Smooth muscle cell (in vitro differentiated cells): ENCODE measurements around the gene DGCR2. TPM values are rescaled to one million over a fixed set of nuclear protein-coding genes. Genes with fewer than 3 reads are reported as not detected.

ENCODE experiments used
- DNase-seq: peaks from one replicate; lab custom pipeline; 2025; ENCODE audit not compliant: unreplicated experiment; lab: John Stamatoyannopoulos, UW
- H2AFZ ChIP-seq: fragments of 200-600 bp; sonication (generic); 2 replicates; pipeline ENCODE4 v1.6.0; 2016; ENCODE audit warnings: antibody characterized with exemption, low read depth, mild to moderate bottlenecking
- H3F3A ChIP-seq: fragments of 200-600 bp; sonication (generic); 2 replicates; pipeline ENCODE4 v1.6.0; 2017; ENCODE audit warnings: antibody characterized with exemption, low read depth
- H3K27ac ChIP-seq: fragments of 200-600 bp; sonication (generic); 2 replicates; pipeline ENCODE4 v1.5.1; 2016; ENCODE audit warnings: low read depth, mild to moderate bottlenecking
- H3K27me3 ChIP-seq: fragments of 200-600 bp; sonication (generic); 2 replicates; pipeline ENCODE4 v1.6.1; 2016; ENCODE audit warnings: low read depth, mild to moderate bottlenecking
- H3K36me3 ChIP-seq: fragments of 200-600 bp; sonication (generic); 2 replicates; pipeline ENCODE4 v1.5.1; 2016; ENCODE audit warnings: low read depth
- H3K4me1 ChIP-seq: fragments of 200-600 bp; sonication (generic); 2 replicates; pipeline ENCODE4 v1.5.1; 2016; ENCODE audit warnings: low read depth
- H3K4me2 ChIP-seq: fragments of 200-600 bp; sonication (generic); 2 replicates; pipeline ENCODE4 v1.6.0; 2016; ENCODE audit warnings: mild to moderate bottlenecking
- H3K4me3 ChIP-seq: fragments of 200-600 bp; sonication (generic); 2 replicates; pipeline ENCODE4 v1.5.1; 2016; ENCODE audit warnings: mild to moderate bottlenecking
- H3K79me2 ChIP-seq: fragments of 200-600 bp; sonication (generic); 2 replicates; pipeline ENCODE4 v1.6.0; 2016; ENCODE audit warnings: low read depth, mild to moderate bottlenecking
- H3K9ac ChIP-seq: fragments of 200-600 bp; sonication (generic); 2 replicates; pipeline ENCODE4 v1.6.0; 2016; ENCODE audit warnings: low read depth
- H3K9me3 ChIP-seq: fragments of 200-600 bp; sonication (generic); replicated peaks from 2 replicates; pipeline ENCODE4 v1.5.1; 2016; ENCODE audit warnings: low read depth
- H4K20me1 ChIP-seq: fragments of 200-600 bp; sonication (generic); 2 replicates; pipeline ENCODE4 v1.6.0; 2016; ENCODE audit warnings: low read depth
- CTCF ChIP-seq: fragments of 200-600 bp; sonication (generic); IDR thresholded peaks from 2 replicates; pipeline ENCODE4 v1.5.1; 2017; ENCODE audit warnings: borderline replicate concordance, mild to moderate bottlenecking, antibody characterized with exemption; ENCODE audit not compliant: insufficient read depth, poor library complexity, severe bottlenecking
- WGBS: methylation state at CpG from one replicate; pipeline ENCODE4 v1.1.7; 2016; ENCODE audit warnings: low lambda C conversion rate; 5-methylcytosine and 5-hydroxymethylcytosine counted together
- polyA plus RNA-seq: library from polyadenylated mRNA; unstranded; fragments of >200 nt; fragmentation: Nextera tagmentation; extraction: Ambion mirVana; gene quantifications from 2 replicates; pipeline ENCODE4 v1.2.1, GENCODE V29; 2016
- total RNA-seq: library from RNA; depleted of rRNA; stranded (reverse); fragments of >200 nt; gene quantifications from 2 replicates; pipeline ENCODE4 v1.2.3, GENCODE V29; 2014

Gene DGCR2
- total and polyA plus RNA-seq, 2 experiments from 2014 or later = 46.7 to 53.2 TPM

- Histone ChIP-seq H3K27me3 (peaks cover 51% of the 10 kb centered on the region), H2AFZ (no peak overlapping the region), H4K20me1 (no peaks in the 10 kb centered on the region), H3K4me1 (no peaks in the 10 kb centered on the region), H3K4me2 (no peak overlapping the region), H3K9me3 (no peaks in the 10 kb centered on the region), H3K36me3 (no peaks in the 10 kb centered on the region), H3K9ac (no peak overlapping the region), H3F3A (no peaks in the 10 kb centered on the region), H3K4me3 (no peak overlapping the region), H3K79me2 (peaks cover 13% of the 10 kb centered on the region), H3K27ac (no peak overlapping the region)
- no peak for TF ChIP-seq CTCF
- 85% methylated on average over 11 of the region's 11 CpGs for WGBS
- DNase-seq = no peak
Observed at GRCh38 chr22:19146215-19146968, 24.2 kb upstream of the DGCR2 start.

- no peaks in the 10 kb centered on the region for H3K4me1 ChIP-seq
- DNase-seq = no peak
- H3K27me3 ChIP-seq = peaks cover 31% of the 10 kb centered on the region
- WGBS = 10% methylated on average over 17 of the region's 17 CpGs
- peak overlapping the region; percentile 96 for H2AFZ ChIP-seq
- no peaks in the 10 kb centered on the region for H3F3A ChIP-seq
- H3K9ac ChIP-seq = peak overlapping the region; percentile 94
- no peaks in the 10 kb centered on the region for H4K20me1 ChIP-seq
- H3K27ac ChIP-seq = peak overlapping the region; percentile 86
- H3K4me3 ChIP-seq = peak overlapping the region; percentile 95
- peaks cover 13% of the 10 kb centered on the region for H3K79me2 ChIP-seq
- peak overlapping the region; percentile 100 for H3K4me2 ChIP-seq
- no peaks in the 10 kb centered on the region for H3K36me3 ChIP-seq
- no peaks in the 10 kb centered on the region for H3K9me3 ChIP-seq
- no peak for TF ChIP-seq CTCF
Observed at GRCh38 chr22:19143967-19144400, 21.8 kb upstream of the DGCR2 start.

GRCh38 chr22:19143212-19143611 lies 21.0 kb upstream of the DGCR2 start:
- WGBS = 98% methylated on average over 5 of the region's 5 CpGs
- H3K27ac ChIP-seq = no peak overlapping the region
- no peaks in the 10 kb centered on the region for H3K4me1 ChIP-seq
- no peak for DNase-seq
- TF ChIP-seq CTCF = no peak
- peaks cover 13% of the 10 kb centered on the region for H3K79me2 ChIP-seq
- H3K4me2 ChIP-seq = peak overlapping the region; percentile 100
- no peak overlapping the region for H3K9ac ChIP-seq
- no peak overlapping the region for H3K4me3 ChIP-seq
- no peaks in the 10 kb centered on the region for H3K9me3 ChIP-seq
- no peak overlapping the region for H2AFZ ChIP-seq
- H3K27me3 ChIP-seq = peaks cover 23% of the 10 kb centered on the region
- no peaks in the 10 kb centered on the region for H3K36me3 ChIP-seq
- H3F3A ChIP-seq = no peaks in the 10 kb centered on the region
- H4K20me1 ChIP-seq = no peaks in the 10 kb centered on the region

GRCh38 chr22:19142394-19142793 lies 20.2 kb upstream of the DGCR2 start:
- no peak overlapping the region for H3K9ac ChIP-seq
- H3K27ac ChIP-seq = no peak overlapping the region
- TF ChIP-seq CTCF = no peak
- H3F3A ChIP-seq = no peaks in the 10 kb centered on the region
- no peak overlapping the region for H3K4me2 ChIP-seq
- H3K36me3 ChIP-seq = no peaks in the 10 kb centered on the region
- no peaks in the 10 kb centered on the region for H3K4me1 ChIP-seq
- H2AFZ ChIP-seq = no peak overlapping the region
- peaks cover 13% of the 10 kb centered on the region for H3K79me2 ChIP-seq
- 98% methylated on average over 9 of the region's 9 CpGs for WGBS
- peaks cover 15% of the 10 kb centered on the region for H3K27me3 ChIP-seq
- no peak for DNase-seq
- no peak overlapping the region for H3K4me3 ChIP-seq
- no peaks in the 10 kb centered on the region for H3K9me3 ChIP-seq
- H4K20me1 ChIP-seq = no peaks in the 10 kb centered on the region
